HG02571 (cell line): Measurements from ENCODE around the gene SIMC1.
"Not testable (repeated sequence)": the region's sequence is repeated elsewhere in the genome, so short reads cannot be mapped to it uniquely, and the experiment has no call there.

Experiments
- ATAC-seq: cut with Tn5 transposase; IDR thresholded peaks from one replicate; pipeline ENCODE4 v1.9.1; 2021; ENCODE audit warnings: mild to moderate bottlenecking, moderate library complexity; ENCODE audit not compliant: unreplicated experiment

Gene SIMC1

GRCh38 chr5:176290057-176290840, 52.0 kb downstream of the SIMC1 start:
- ATAC-seq = not testable (repeated sequence)

- not testable (repeated sequence) for ATAC-seq
These were observed 67.1 kb downstream of the SIMC1 start for GRCh38 chr5:176305356-176305755.

GRCh38 chr5:176317534-176318374, 79.5 kb downstream of the SIMC1 start:
- no peak for ATAC-seq

- ATAC-seq = no peak
These were observed 81.8 kb downstream of the SIMC1 start for GRCh38 chr5:176319827-176320554.

GRCh38 chr5:176320577-176320976, 82.4 kb downstream of the SIMC1 start:
- ATAC-seq = no peak

- no peak for ATAC-seq
These were observed 96.0 kb downstream of the SIMC1 start for GRCh38 chr5:176334031-176334770.

GRCh38 chr5:176337913-176338312, 99.7 kb downstream of the SIMC1 start:
- no peak for ATAC-seq

GRCh38 chr5:176339304-176339703, 101.1 kb downstream of the SIMC1 start:
- ATAC-seq = no peak

GRCh38 chr5:176341325-176342157, 103.3 kb downstream of the SIMC1 start:
- no peak for ATAC-seq

GRCh38 chr5:176342158-176342483, 103.9 kb downstream of the SIMC1 start:
- no peak for ATAC-seq

- no peak for ATAC-seq
These were observed 104.7 kb downstream of the SIMC1 start for GRCh38 chr5:176342766-176343458.

GRCh38 chr5:176350416-176350815, 112.2 kb downstream of the SIMC1 start:
- ATAC-seq = no peak

GRCh38 chr5:176352116-176352878, 114.1 kb downstream of the SIMC1 start:
- no peak for ATAC-seq

GRCh38 chr5:176353533-176353932, 115.3 kb downstream of the SIMC1 start:
- no peak for ATAC-seq

- ATAC-seq = no peak
These were observed 117.4 kb downstream of the SIMC1 start for GRCh38 chr5:176355400-176356178.

- ATAC-seq = no peak
These were observed 117.9 kb downstream of the SIMC1 start for GRCh38 chr5:176356179-176356566.

- no peak for ATAC-seq
These were observed 121.4 kb downstream of the SIMC1 start for GRCh38 chr5:176359658-176360057.

- ATAC-seq = no peak
These were observed 122.7 kb downstream of the SIMC1 start for GRCh38 chr5:176360894-176361436.
